Fibroblast of upper back skin (primary cell): ENCODE measurements around the gene APBB3.

Experiments
- DNase-seq: peaks from one replicate; pipeline ENCODE4 v3.0.0-alpha.2; 2013

APBB3 gene

DNA sequence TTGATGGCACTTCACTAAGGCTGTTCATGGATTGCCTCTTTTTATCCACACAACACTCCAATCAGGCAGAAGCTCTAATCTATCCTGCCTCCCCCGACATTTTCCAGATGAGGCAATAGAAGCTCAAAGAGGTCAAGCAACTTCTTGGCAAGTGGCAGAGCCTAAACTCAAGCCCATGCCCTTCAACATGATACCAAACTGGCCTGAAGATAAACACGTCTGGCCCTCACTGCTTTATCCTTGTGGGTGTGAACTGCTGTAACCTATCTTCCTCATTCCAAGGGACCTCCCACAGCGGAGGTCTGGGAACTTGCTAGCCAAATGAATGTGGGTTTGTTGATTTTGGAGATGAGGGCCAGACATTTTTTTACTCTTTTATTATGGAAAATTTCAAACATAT lies 9.8 kb upstream of the APBB3 start:
- no peak for DNase-seq

GRCh38 chr5:140573683-140574082 lies 9.3 kb upstream of the APBB3 start:
- DNase-seq = no peak

DNA sequence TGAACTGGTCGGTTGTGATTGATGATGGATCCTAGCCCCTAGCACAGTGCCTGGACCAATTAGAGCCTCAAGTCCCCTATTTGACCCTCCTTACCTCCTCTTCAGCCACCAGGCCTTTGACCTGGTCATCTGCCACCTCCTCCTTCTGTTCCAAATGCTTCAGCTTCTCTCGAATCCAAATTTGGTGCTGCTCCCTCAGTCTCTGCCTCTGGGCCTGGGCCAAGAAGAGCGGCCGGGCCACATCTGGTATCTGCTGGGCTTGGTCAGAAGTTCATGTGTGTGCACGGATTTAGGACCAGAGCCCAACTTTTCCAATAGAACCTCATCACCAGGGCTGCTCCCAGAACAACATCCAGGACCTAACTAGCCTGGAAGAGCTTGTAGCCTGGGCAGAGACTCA lies 6.7 kb upstream of the APBB3 start:
- no peak for DNase-seq

DNA sequence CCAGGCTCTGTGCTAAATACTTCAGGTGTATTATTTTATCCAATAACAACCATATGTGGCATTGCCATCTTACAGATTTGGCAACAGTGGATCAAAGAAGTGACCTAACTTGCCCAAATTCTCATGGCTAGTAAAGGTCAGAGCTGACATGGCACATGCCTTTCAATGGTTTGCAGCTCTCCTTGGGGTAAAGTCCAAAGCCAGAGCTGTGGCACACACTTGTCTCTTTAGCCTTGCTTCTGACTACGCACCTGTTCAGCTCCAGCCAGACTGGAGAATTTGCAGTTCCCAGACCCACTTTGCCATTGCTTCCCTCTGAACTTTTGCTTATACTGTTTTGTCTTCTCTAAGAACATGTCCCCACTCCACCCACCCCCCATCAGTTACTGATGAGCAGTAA lies 6.1 kb upstream of the APBB3 start:
- no peak for DNase-seq

DNA sequence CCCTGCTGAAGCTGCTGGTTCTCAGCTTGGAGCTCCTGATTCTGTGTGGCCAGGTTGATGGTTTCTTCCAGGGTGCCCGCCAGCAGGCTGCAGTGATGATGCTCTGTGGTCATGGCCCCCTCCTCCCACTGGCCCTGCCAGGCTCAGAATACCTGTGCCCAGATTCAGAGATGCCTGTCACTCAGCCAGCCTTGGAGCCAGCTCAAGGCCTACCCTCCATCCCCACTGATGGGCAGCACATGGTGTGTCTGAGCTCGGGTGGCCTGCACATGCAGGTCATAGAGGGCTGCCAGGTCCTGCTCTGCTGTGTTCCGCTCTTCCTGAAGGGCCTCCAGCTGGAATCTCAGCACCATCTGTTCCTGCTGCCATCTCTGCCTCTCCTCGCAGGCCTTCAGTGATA lies 5.7 kb upstream of the APBB3 start:
- DNase-seq = no peak

GRCh38 chr5:140569197-140569596 lies 4.8 kb upstream of the APBB3 start:
- no peak for DNase-seq

GRCh38 chr5:140568443-140569063 lies 4.2 kb upstream of the APBB3 start:
- no peak for DNase-seq

GRCh38 chr5:140567871-140568270 lies 3.5 kb upstream of the APBB3 start:
- DNase-seq = no peak

- DNase-seq = no peak
Measured at GRCh38 chr5:140567136-140567818, 2.9 kb upstream of the APBB3 start.

GRCh38 chr5:140566665-140567064 lies 2.3 kb upstream of the APBB3 start:
- DNase-seq = no peak

GRCh38 chr5:140565780-140566095 lies 1.3 kb upstream of the APBB3 start:
- DNase-seq = no peak

DNA sequence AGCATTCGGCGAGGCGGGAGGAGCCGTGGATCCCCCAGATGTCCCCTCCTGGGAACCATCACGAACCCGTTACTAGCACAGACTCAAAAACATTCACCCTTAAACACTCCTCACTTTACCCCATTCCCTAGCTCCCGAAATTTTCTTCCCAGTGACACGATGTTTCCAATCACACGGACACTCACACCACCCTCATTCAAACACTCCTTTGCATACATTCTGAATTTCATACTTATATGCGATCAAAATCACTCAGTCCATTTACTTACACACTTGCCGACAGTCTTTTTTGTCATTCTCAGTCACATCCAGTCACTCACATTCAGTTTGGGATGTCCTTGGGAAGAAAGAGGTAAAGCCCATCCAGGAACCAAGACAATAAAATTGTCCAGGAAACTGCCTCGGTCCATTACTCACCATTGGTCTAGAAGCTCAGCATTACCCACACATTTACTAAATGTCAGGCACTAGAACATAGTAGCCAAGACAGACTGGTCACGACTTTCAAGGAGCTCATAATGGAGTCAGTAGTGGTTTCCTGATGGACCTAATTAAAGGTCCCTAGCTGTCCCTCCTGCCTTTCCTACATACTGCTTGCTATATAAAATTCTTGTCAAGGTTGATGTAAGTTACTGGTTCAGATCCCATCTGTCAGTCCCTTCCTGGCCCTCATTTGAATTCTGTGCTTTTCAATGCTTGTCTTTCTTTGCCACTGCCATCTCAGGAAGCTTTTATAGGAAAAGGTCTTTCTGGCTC lies 804 bp upstream of the APBB3 start:
- no peak for DNase-seq

GRCh38 chr5:140563596-140563995 lies 802 bp downstream of the APBB3 start:
- no peak for DNase-seq

DNA sequence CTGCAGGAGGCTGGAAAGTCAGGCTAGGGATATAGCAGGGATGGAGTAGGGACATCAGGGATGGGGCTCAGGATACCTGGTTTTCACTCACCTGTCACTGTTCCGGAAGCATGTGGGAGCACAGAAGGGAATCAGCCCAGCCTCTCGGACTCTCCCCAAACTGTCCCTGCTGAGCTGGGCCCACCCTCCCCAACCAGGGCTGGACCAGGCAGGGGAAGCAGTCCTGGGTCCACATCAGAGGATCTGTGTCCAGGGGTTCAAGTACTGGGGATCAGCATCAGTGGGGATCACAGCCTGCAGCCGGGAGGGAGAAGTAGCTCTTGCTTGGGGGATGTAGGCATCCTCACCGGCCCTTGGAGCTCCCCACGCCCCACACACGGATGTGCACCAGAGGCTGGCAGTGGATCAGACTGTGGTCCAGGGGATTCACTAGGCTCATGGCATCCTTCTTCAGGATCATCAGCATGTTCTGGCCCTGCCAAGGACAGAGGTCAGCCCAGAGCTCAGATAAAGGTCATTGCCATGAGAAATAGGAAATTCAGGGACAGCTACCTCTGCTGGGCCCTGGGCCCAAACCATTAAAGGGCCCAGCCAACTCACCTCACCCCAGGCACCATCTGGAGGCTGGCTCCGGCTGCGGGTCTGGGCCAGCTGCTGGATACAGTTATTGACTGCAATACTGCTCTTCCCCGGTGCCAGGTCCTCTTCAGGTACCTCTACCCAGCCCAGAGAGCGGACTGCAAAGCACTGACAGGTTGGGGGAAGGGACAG lies 2.5 kb downstream of the APBB3 start:
- DNase-seq = no peak

- no peak for DNase-seq
Measured at GRCh38 chr5:140560227-140560626, 4.2 kb downstream of the APBB3 start.

DNA sequence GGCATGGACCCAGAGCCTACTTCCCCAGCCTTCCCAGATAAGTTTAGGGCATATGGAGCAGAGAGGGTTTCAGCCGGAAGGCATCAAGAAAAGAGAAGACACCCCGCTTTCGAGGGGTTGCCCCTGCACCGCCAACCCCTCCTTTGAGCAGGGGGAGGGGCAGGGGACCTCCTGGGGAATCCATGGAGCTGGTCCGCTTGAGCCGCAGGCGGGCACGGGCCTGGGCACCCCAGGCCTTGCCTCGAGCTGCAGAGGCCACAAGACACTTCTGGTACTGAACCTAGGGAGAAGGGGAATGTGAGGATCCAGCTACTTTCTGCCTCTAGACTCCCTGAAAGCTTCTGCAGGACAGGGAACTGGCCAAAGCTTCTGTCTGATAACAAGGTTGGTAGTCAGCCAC lies 5.9 kb downstream of the APBB3 start:
- no peak for DNase-seq

- no peak for DNase-seq
Measured at GRCh38 chr5:140557965-140558364, 6.4 kb downstream of the APBB3 start.

DNA sequence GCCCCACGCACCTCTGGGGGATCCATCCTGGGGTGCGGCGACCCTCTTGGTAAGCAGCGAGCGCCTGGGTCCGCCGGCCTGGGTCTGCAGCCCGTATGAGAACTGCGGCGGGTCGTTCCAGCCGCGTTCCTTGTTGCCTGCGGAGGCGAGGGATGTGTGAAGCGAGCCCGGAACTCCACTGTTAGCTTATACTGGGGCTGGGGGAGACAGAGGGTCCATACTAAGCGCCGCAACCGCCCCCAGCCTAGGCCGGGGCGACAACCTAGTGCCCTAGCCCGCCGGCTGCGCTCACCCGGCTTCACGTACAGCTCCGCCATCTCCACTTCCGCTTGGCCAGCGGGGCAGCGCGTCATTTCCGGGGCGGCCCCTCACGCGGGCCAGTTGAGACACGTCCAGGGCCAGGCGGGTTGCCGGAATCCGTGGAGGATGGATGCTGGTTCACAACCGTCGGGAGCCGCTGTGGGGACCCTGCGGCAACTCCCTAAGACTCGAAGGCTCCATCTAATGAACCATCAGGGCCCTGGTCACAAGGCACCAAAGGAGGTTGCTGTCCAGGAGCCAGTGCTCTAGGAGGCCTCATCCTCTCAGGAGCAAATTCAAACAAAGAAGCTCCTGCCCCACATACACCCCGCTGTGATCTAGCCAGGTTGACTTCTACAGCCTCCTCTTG lies 7.1 kb downstream of the APBB3 start, which contains the start of gene SRA1:
Gene SRA1, minus strand, starts transcription at position 338 of the 670 bp plus-strand sequence. Its CDS starts 21 bp downstream, at position 317.
- DNase-seq = peak; percentile 89

DNA sequence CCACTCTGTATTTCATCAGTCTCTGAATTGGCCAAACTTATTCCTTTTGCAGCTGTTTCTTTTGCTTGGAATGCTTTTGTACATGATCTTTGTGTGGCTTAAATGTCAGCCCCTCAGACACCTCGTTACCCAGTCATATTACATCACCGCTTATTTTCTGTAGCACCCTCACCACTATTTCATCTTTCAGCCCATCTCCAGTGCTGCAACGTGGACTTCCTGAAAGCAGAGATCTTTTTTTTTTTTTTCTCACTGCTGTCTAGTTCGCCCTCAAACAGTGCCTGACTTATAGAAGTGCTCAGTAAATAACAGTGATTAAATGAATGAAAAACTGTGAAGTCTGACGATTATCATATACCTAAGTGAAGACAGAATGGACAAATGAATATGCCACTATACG lies 8.0 kb downstream of the APBB3 start:
- DNase-seq = peak; percentile 35

GRCh38 chr5:140555747-140556312 lies 8.6 kb downstream of the APBB3 start:
- no peak for DNase-seq

DNA sequence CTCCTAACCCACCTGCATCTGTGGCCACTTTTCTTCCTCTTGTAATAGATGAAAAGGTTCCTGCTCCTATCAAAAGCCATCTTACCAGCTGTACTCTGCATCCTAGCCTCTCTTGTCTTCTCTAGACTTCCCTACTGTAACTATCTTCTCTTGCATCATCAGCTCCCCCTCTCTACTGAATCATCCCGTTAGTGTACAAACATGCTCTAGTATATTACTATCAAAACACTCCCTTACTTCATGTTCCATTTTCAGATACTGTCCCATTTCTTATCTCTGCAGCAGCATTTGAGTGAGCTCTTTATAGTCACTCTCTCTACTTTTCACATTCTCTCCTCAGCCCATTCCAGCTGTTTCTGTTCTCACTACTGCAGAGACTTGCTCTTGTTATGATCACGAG lies 9.9 kb downstream of the APBB3 start:
- no peak for DNase-seq

- no peak for DNase-seq
Measured at GRCh38 chr5:140553657-140554056, 10.7 kb downstream of the APBB3 start.

DNA sequence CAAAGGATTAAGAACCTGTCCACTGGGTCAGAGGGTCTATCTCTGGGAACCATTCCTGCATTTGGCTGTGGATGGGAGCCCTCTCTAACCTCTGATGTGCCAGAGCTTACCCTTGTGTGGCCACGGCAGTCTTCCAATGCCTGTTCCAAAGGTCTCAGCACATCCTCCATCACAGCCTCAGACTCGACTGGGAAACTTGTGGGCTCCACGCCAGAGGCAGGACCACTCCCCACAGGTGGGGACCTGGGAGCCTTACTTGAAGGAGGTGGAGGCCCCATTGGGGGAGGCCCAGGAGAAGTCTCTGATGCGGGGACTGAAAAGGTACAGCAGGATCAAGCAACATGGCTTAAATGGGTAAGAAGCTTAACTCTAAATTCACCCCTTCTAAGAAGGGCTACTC lies 12.5 kb downstream of the APBB3 start:
- no peak for DNase-seq
